Panc1 (cell line): ENCODE results near the gene MBTPS1.

Experiments
- CTCF ChIP-seq: fragments of 450-650 bp; IDR thresholded peaks from 2 replicates; pipeline ENCODE4 v1.5.1; 2017; ENCODE audit warnings: mild to moderate bottlenecking
- POLR2AphosphoS5 ChIP-seq: IDR thresholded peaks from 2 replicates; pipeline ENCODE4 v1.6.1; 2012; ENCODE audit warnings: mild to moderate bottlenecking, low read depth, low read length, moderate library complexity
- REST ChIP-seq, 2 experiments: IDR thresholded peaks; 2 replicates each; pipeline ENCODE4 v1.6.1; 2011 to 2012; ENCODE audit warnings: low read depth in 2 of 2, control low read depth in 1 of 2, low read length in 1 of 2, mild to moderate bottlenecking in 1 of 2, moderate library complexity in 1 of 2; ENCODE audit not compliant: insufficient read depth in 1 of 2

- TF ChIP-seq POLR2AphosphoS5 (no peak), CTCF (no peak), REST (IDR thresholded peaks at IDR 0.05; ENCODE audit: insufficient read depth in 1 of 2, low read depth in 2 of 2, low read length in 1 of 2) (no peak)
Observed at GRCh38 chr16:84136331-84137125, 19.8 kb upstream of the MBTPS1 start.
